GM12891 (cell line): Measurements from ENCODE around the gene RERE.
"Not testable (repeated sequence)": the region's sequence is repeated elsewhere in the genome, so short reads cannot be mapped to it uniquely, and the experiment has no call there.

ENCODE experiments used
- PAX5 ChIP-seq: IDR thresholded peaks from 2 replicates; pipeline ENCODE4 v1.6.1; 2011; ENCODE audit warnings: low read length, moderate library complexity, mild to moderate bottlenecking; ENCODE audit not compliant: insufficient read depth, severe bottlenecking
- POLR2A ChIP-seq: IDR thresholded peaks from 2 replicates; pipeline ENCODE4 v1.6.1; 2011; ENCODE audit warnings: low read depth, low read length, control low read depth
- POLR2AphosphoS5 ChIP-seq: IDR thresholded peaks from 2 replicates; pipeline ENCODE4 v1.6.1; 2011; ENCODE audit warnings: low read depth, low read length, control low read depth
- POU2F2 ChIP-seq: IDR thresholded peaks from 2 replicates; pipeline ENCODE4 v1.6.1; 2011; ENCODE audit warnings: low read depth, mild to moderate bottlenecking, control low read depth, low read length, moderate library complexity
- SPI1 ChIP-seq: IDR thresholded peaks from 2 replicates; pipeline ENCODE4 v1.6.1; 2011; ENCODE audit warnings: low read depth, low read length, control low read depth
- TAF1 ChIP-seq: IDR thresholded peaks from 2 replicates; pipeline ENCODE4 v1.6.1; 2011; ENCODE audit warnings: low read depth, low read length, control low read depth

DNA sequence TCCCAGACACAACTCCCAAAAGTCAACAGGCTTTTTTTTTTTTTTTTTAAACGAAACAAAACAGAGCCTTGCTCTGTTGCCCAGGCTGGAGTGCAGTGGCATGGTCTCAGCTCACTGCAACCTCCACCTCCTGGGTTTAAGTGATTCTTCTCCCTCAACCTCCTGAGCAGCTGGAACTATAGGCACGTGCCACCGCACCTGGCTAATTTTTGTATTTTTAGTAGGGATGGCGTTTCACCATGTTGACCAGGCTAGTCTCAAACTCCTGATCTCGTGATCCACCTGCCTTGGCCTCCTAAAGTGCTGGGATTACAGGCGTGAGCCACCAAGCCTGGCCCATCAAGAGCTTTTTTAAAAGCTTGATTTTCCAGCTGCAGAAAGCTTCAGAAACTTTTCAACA is 437.1 kb downstream of the RERE start:
- not testable (repeated sequence) for TF ChIP-seq POLR2AphosphoS5, POLR2A, TAF1, SPI1, POU2F2, PAX5
